Spleen (tissue), 11 donors: ENCODE measurements around the gene SLC18A3. TPM values are rescaled to one million over a fixed set of nuclear protein-coding genes. Genes with fewer than 3 reads are reported as not detected.
A peak's percentile ranks its signal among the peaks of the same experiment; 100 is the strongest.

ENCODE experiments used
- DNase-seq: peaks from one replicate; pipeline ENCODE4 v3.0.0-alpha.2; 2020
- H3K27ac ChIP-seq, 8 donors: fragments of 200-600 bp; sonication (generic) in 7 of 8; 1 replicate in 4 of 8; 2 replicates in 4 of 8; pipeline versions ENCODE4 v1.5.0 to v1.8.0; 2016 to 2021; ENCODE audit warnings: inconsistent platforms in 4 of 8, mild to moderate bottlenecking in 4 of 8, moderate library complexity in 1 of 8
- H3K27me3 ChIP-seq, 7 donors: fragments of 200-600 bp; sonication (generic) in 6 of 7; replicated peaks in 1 of 7; 1 replicate in 4 of 7; 2 replicates in 3 of 7; pipeline versions ENCODE4 v1.5.0 to v1.8.0; 2016 to 2021; ENCODE audit warnings: inconsistent platforms in 3 of 7, mild to moderate bottlenecking in 1 of 7
- H3K36me3 ChIP-seq, 6 donors: fragments of 200-600 bp; sonication (generic) in 5 of 6; 1 replicate in 4 of 6; 2 replicates in 2 of 6; pipeline versions ENCODE4 v1.5.0 to v1.8.0; 2016 to 2021; ENCODE audit warnings: inconsistent platforms in 2 of 6
- H3K4me1 ChIP-seq, 6 donors: fragments of 200-600 bp; sonication (generic) in 5 of 6; 1 replicate in 3 of 6; 2 replicates in 3 of 6; pipeline versions ENCODE4 v1.5.0 to v1.8.0; 2016 to 2021; ENCODE audit warnings: inconsistent platforms in 3 of 6
- H3K4me3 ChIP-seq, 8 donors: fragments of 200-600 bp; sonication (generic) in 7 of 8; 1 replicate in 4 of 8; 2 replicates in 4 of 8; pipeline versions ENCODE4 v1.5.0 to v1.8.0; 2016 to 2021; ENCODE audit warnings: inconsistent platforms in 4 of 8, mild to moderate bottlenecking in 4 of 8, moderate library complexity in 2 of 8
- H3K9me3 ChIP-seq, 8 donors: fragments of 200-600 bp; sonication (generic) in 7 of 8; 1 replicate in 4 of 8; 2 replicates in 4 of 8; pipeline versions ENCODE4 v1.5.0 to v1.8.0; 2016 to 2021; ENCODE audit warnings: inconsistent platforms in 4 of 8
- POLR2A ChIP-seq, 3 donors: fragments of 450-650 bp; IDR thresholded peaks; one replicate each; pipeline ENCODE4 v1.5.1; 2017; ENCODE audit warnings: antibody characterized with exemption in 3 of 3, mild to moderate bottlenecking in 1 of 3
- POLR2AphosphoS5 ChIP-seq, 3 donors: sonication (generic); formaldehyde crosslinking; IDR thresholded peaks; one replicate each; pipeline ENCODE4 v1.5.1; 2017; ENCODE audit warnings: antibody characterized with exemption in 3 of 3
- WGBS, 5 donors: extraction: QIAGEN DNeasy Blood & Tissue Kit in 3 of 5; methylation state at CpG; one replicate each; pipeline versions ENCODE4 v1.1.5 to v1.1.7; 2013 to 2018; 5-methylcytosine and 5-hydroxymethylcytosine counted together
- intact Hi-C: fragments of 100-400 bp; cut with DNase I; formaldehyde crosslinking; loops from one replicate; pipeline ENCODE4 v1.15.0; 2023; ENCODE audit warnings: low total_unique reads
- polyA plus RNA-seq, 3 donors: library from polyadenylated mRNA; stranded (reverse); fragments of 200-250 nt; gene quantifications; one replicate each; pipeline ENCODE4 v1.2.1, GENCODE V29; 2013
- total RNA-seq, 7 donors: library from RNA; depleted of rRNA in 3 of 7; stranded (reverse); fragments of >200 nt in 3 of 7; fragmentation: NEBNext Ultra II Directional in 4 of 7; extraction: Animal tissue kit (Norgen Biotek cat#: 25700) in 4 of 7; gene quantifications; one replicate each; pipeline versions ENCODE4 v1.1.0 to v1.2.1, GENCODE V29; 2016 to 2021
- TF ChIP-seq, protein P1 (sequence below), 11 experiments: fragments of 200-600 bp in 7 of 11; fragments of 450-650 bp in 4 of 11; sonication (generic) in 4 of 11; IDR thresholded peaks in 8 of 11; conservative IDR thresholded peaks in 3 of 11; 1 replicate in 7 of 11; 2 replicates in 4 of 11; pipeline versions ENCODE4 v1.4.0 to v1.8.0; 2016 to 2021; ENCODE audit warnings: antibody characterized with exemption in 11 of 11, inconsistent platforms in 4 of 11, mild to moderate bottlenecking in 1 of 11
- donor health status: healthy with polysubstance abuse.
- donor health status: DM: no; HTN: no; CAD: no; lungs with moderate emphysema.
- donor health status: DM: no; HTN: no; CAD: no.
- donor health status: Bipolar disorder and iron deficiency.
- donor health status: healthy.
- donor health status: DM: no; HTN: no; CAD: no.
- donor health status: DM: yes; HTN: yes; CAD: no.

The SLC18A3 gene
- total and polyA plus RNA-seq, 10 donors, result not detected

DNA sequence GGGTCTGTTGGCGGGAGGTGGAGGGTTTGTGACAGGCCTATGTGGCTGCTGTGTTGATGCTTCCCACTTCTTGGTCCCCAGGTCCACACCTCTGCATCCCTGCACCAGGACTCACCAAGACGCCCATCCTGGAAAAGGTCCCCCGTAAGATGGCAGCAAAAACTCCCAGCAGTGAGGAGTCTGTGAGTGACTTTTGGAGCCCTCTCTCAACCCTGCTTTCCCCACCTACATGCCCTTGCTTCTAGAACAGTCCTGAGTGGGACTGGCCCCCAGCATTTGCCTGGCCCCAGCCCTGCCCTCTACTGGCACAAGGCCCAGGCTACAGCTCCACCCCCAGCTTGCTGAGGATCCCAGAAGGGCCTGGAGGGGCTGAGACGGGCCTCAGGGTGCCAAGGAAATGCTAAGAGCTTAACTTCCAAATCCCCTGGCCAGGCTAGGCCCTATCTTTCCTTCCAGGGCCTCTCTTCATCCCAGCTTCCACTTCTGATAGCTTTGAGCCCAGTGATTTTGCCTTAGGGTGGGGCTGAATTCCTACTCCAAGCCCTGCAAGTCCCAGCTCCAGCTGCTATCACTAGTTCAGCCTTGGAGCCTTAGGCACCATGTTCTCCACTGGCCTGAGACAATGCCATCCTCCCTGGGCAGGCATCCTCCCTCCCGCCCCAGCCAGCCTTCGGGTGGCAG, 6.5 kb downstream of the SLC18A3 start:
- Histone ChIP-seq H3K4me3 (no peak overlapping the region), H3K27me3 (peaks cover 2 to 100% (median 49%) of the 10 kb centered on the region in 7 donors), H3K36me3 (no peaks in the 10 kb centered on the region), H3K4me1 (peaks cover 0 to 12% (median under 1%) of the 10 kb centered on the region in 6 donors), H3K9me3 (peaks cover 0 to 7% (median 0%) of the 10 kb centered on the region in 8 donors), H3K27ac (no peak overlapping the region)
- WGBS, 5 donors, result 67 to 79% (median 75%) methylated on average over 5 to 6 of the region's 6 CpGs
- no peak for TF ChIP-seq POLR2A (IDR thresholded peaks at IDR 0.05)
- no peak for TF ChIP-seq POLR2AphosphoS5 (IDR thresholded peaks at IDR 0.05)
- TF ChIP-seq, protein P1, sequence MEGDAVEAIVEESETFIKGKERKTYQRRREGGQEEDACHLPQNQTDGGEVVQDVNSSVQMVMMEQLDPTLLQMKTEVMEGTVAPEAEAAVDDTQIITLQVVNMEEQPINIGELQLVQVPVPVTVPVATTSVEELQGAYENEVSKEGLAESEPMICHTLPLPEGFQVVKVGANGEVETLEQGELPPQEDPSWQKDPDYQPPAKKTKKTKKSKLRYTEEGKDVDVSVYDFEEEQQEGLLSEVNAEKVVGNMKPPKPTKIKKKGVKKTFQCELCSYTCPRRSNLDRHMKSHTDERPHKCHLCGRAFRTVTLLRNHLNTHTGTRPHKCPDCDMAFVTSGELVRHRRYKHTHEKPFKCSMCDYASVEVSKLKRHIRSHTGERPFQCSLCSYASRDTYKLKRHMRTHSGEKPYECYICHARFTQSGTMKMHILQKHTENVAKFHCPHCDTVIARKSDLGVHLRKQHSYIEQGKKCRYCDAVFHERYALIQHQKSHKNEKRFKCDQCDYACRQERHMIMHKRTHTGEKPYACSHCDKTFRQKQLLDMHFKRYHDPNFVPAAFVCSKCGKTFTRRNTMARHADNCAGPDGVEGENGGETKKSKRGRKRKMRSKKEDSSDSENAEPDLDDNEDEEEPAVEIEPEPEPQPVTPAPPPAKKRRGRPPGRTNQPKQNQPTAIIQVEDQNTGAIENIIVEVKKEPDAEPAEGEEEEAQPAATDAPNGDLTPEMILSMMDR (IDR thresholded peaks at IDR 0.05 in 8 of 11, conservative IDR thresholded peaks at IDR 0.05 in 3 of 11), result no peak
- peak; percentile 72 for DNase-seq
- intact Hi-C loops, result no loop called here

DNA sequence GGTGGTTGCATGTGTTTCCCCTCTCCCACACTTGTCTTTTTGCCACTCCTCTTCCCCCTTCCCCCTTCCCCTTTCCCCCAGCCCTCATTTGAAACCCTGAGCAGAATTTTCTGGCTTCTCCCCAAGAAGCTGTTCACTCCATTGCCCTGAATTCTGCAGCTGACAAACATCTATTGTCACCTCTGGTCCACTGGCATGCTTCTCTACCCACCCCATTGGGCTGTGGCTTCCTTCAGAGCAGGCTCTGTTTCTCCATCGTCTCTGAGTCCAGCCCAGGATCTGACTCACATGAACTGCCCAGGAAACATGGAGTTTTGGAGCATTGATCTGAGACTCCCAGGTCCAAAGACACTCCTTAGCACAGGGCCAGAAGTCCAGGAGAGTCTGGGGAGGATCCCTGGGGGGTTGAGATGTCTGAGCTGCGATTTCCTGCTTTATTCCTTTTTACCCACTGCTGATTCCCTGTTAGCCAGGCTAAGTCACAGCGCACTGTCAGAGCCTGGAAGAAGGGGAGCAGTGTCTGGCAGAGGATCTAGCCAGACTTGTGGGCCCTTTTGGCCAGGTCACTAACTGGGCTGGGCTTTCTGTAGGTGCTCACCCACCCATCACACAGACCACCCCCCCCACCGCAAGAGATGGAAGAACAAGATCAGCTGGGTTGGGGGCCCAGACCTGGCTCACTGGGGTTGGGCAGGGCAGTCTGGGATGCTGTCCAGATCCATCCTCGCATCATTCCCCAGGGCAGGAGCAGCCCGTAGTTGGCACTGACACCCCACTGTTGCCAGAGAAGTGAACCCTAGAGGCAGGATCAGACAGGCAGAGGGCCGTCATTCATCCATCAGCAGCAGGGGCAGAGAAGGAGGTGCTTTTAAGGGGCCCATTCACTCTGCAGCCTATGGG, 7.3 kb downstream of the SLC18A3 start:
- Histone ChIP-seq H3K4me1 (peaks cover 0 to 12% (median 0%) of the 10 kb centered on the region in 6 donors), H3K36me3 (no peaks in the 10 kb centered on the region), H3K9me3 (no peaks in the 10 kb centered on the region), H3K4me3 (no peak overlapping the region), H3K27ac (no peak overlapping the region), H3K27me3 (peaks cover 2 to 92% (median 41%) of the 10 kb centered on the region in 7 donors)
- TF ChIP-seq, protein P1 (IDR thresholded peaks at IDR 0.05 in 8 of 11, conservative IDR thresholded peaks at IDR 0.05 in 3 of 11), result no peak
- TF ChIP-seq POLR2AphosphoS5 (IDR thresholded peaks at IDR 0.05) (no peak), POLR2A (IDR thresholded peaks at IDR 0.05) (no peak)
- intact Hi-C loops, result no loop called here
- DNase-seq, result peak; percentile 61
- WGBS, 5 donors, result 55 to 74% (median 68%) methylated on average over 3 to 7 of the region's 7 CpGs

DNA sequence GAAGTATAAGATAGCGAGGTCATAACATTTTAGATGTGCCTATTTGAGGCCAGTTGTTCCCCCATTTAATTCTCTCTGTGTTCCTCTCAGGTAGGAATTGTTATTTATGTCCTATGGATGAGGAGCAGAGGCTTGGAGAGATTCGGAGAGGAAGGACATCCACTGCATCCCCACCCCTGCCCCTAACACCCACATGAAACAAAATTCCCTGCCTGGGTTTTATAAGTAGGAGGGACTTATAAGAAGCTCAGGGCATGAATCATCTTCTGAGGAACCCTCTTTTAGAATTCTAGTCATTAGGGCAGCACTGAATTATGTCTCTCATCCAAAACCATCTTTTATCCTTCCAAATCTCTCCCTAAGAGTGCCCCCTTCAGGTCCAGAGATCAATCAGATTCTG, 8.7 kb downstream of the SLC18A3 start:
- H3K4me3 ChIP-seq, result no peak overlapping the region
- H3K9me3 ChIP-seq, result no peaks in the 10 kb centered on the region
- no peak for DNase-seq
- H3K27ac ChIP-seq, result no peak overlapping the region
- peaks cover 0 to 10% (median 0%) of the 10 kb centered on the region in 6 donors for H3K4me1 ChIP-seq
- peaks cover 2 to 81% (median 26%) of the 10 kb centered on the region in 7 donors for H3K27me3 ChIP-seq
- WGBS, 5 donors, result 59 to 80% (median 79%) methylated on average over 2 of the region's 2 CpGs
- intact Hi-C loops, result no loop called here
- TF ChIP-seq POLR2AphosphoS5 (IDR thresholded peaks at IDR 0.05) (no peak), POLR2A (IDR thresholded peaks at IDR 0.05) (no peak)
- TF ChIP-seq, protein P1 (IDR thresholded peaks at IDR 0.05 in 8 of 11, conservative IDR thresholded peaks at IDR 0.05 in 3 of 11), result no peak
- H3K36me3 ChIP-seq, result no peaks in the 10 kb centered on the region

DNA sequence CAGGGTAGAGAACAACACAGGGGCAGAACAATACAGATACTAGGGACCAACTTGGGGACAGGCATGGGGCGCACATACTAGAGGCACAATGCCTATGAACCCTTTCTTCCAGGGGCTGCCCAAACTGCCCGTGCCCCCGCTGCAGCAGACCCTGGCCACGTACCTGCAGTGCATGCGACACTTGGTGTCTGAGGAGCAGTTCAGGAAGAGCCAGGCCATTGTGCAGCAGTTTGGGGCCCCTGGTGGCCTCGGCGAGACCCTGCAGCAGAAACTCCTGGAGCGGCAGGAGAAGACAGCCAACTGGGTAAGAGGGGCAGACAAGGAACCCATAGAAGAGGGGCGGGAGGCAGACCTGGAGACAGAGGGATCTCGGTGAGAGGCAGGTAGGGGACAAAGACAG, 9.5 kb downstream of the SLC18A3 start:
- 60 to 71% (median 63%) methylated on average over 10 of the region's 10 CpGs for WGBS, 5 donors
- peak; percentile 48 for DNase-seq
- peaks cover under 1 to 73% (median 18%) of the 10 kb centered on the region in 7 donors for H3K27me3 ChIP-seq
- H3K4me3 ChIP-seq, result no peak overlapping the region
- H3K4me1 ChIP-seq, result peaks cover 0 to 2% (median 0%) of the 10 kb centered on the region in 6 donors
- H3K27ac ChIP-seq, result no peak overlapping the region
- intact Hi-C loops, result no loop called here
- H3K9me3 ChIP-seq, result no peaks in the 10 kb centered on the region
- TF ChIP-seq POLR2AphosphoS5 (IDR thresholded peaks at IDR 0.05), result no peak
- no peaks in the 10 kb centered on the region for H3K36me3 ChIP-seq
